GM10266 (cell line): Measurements from ENCODE around the gene DEFB131A.
"Not testable (repeated sequence)": the region's sequence is repeated elsewhere in the genome, so short reads cannot be mapped to it uniquely, and the experiment has no call there.

Source experiments
- DNase-seq: peaks from one replicate; pipeline ENCODE4 v3.0.0; 2012; ENCODE audit errors: extremely low spot score
- CTCF ChIP-seq: IDR thresholded peaks from 2 replicates; pipeline ENCODE4 v1.5.1; 2012; ENCODE audit warnings: mild to moderate bottlenecking, low read depth; ENCODE audit not compliant: control insufficient read depth, insufficient read depth; ENCODE audit errors: missing control alignments

The DEFB131A gene

GRCh38 chr4:9493589-9493988, 49.4 kb downstream of the DEFB131A start:
- not testable (repeated sequence) for DNase-seq

GRCh38 chr4:9494256-9495035, 50.2 kb downstream of the DEFB131A start:
- DNase-seq: not testable (repeated sequence)

- TF ChIP-seq CTCF: peak; percentile 52
- not testable (repeated sequence) for DNase-seq
These were observed 51.2 kb downstream of the DEFB131A start for GRCh38 chr4:9495443-9495842.

GRCh38 chr4:9497575-9498467, 53.6 kb downstream of the DEFB131A start:
- DNase-seq: not testable (repeated sequence)

GRCh38 chr4:9498468-9499040, 54.3 kb downstream of the DEFB131A start:
- DNase-seq: not testable (repeated sequence)

- peak; percentile 5 for DNase-seq
These were observed 55.8 kb downstream of the DEFB131A start for GRCh38 chr4:9499974-9500487.
